ENCODE measurements around the gene XXYLT1.

GRCh38 chr3:195178124-195178910 lies 92.6 kb downstream of the XXYLT1 start:
- TF ChIP-seq NFYB (IDR thresholded peaks at IDR 0.05; ENCODE audit: insufficient read depth, low read depth, low read length) (no peak), IKZF2 (IDR thresholded peaks at IDR 0.05) (no peak), POU2F2 (IDR thresholded peaks at IDR 0.05; ENCODE audit: borderline replicate concordance, low read depth, low read length) (no peak), CTCF (IDR thresholded peaks at IDR 0.05 in 2 of 3, conservative IDR thresholded peaks at IDR 0.05 in 1 of 3; ENCODE audit: control insufficient read depth in 2 of 3, extremely low read depth in 1 of 3, insufficient read depth in 1 of 3, low read depth in 3 of 3, low read length in 3 of 3) (no peak), CBX3 (IDR thresholded peaks at IDR 0.05; ENCODE audit: borderline replicate concordance, low read depth) (no peak), RAD21 (IDR thresholded peaks at IDR 0.05; ENCODE audit: insufficient read depth, low read depth, low read length) (no peak), FOXM1 (IDR thresholded peaks at IDR 0.05; ENCODE audit: low read depth, low read length) (no peak), HCFC1 (IDR thresholded peaks at IDR 0.05; ENCODE audit: low read length) (no peak), MAX (IDR thresholded peaks at IDR 0.05; ENCODE audit: low read depth, low read length) (no peak), MYC (IDR thresholded peaks at IDR 0.05; ENCODE audit: insufficient read depth, insufficient read length, insufficient replicate concordance, low read length, severe bottlenecking) (no peak), CEBPB (IDR thresholded peaks at IDR 0.05; ENCODE audit: borderline replicate concordance in 1 of 2, low read depth in 2 of 2, low read length in 2 of 2) (no peak), JUNB (IDR thresholded peaks at IDR 0.05) (no peak), GABPA (IDR thresholded peaks at IDR 0.05; ENCODE audit: low read depth) (no peak), NBN (IDR thresholded peaks at IDR 0.05) (no peak)
